GM23338 (cell line): ENCODE measurements around the gene PHTF1. TPM values are rescaled to one million over a fixed set of nuclear protein-coding genes. Genes with fewer than 3 reads are reported as not detected.

Source experiments
- ATAC-seq: fragments of 200-7000 bp; cut with Tn5 transposase; 3 replicates; pipeline ENCODE4 v1.9.1; 2020
- DNase-seq: peaks from one replicate; pipeline ENCODE4 v3.0.0-alpha.2; 2015; ENCODE audit warnings: low spot score
- H2AFZ ChIP-seq: fragments of 200-600 bp; sonication (generic); 2 replicates; pipeline ENCODE4 v1.8.0; 2016; ENCODE audit warnings: antibody characterized with exemption, mild to moderate bottlenecking, moderate library complexity
- H3F3A ChIP-seq: fragments of 200-600 bp; sonication (generic); replicated peaks from 2 replicates; pipeline ENCODE4 v1.8.0; 2017; ENCODE audit warnings: antibody characterized with exemption, mixed run types, low read depth
- H3K27ac ChIP-seq: fragments of 200-600 bp; sonication (generic); 2 replicates; pipeline ENCODE4 v1.6.1; 2016; ENCODE audit warnings: low read depth
- H3K27me3 ChIP-seq: fragments of 200-600 bp; sonication (generic); 2 replicates; pipeline ENCODE4 v1.8.0; 2016; ENCODE audit warnings: mild to moderate bottlenecking, mixed run types, moderate library complexity; ENCODE audit not compliant: insufficient read depth
- H3K36me3 ChIP-seq: fragments of 200-600 bp; sonication (generic); 2 replicates; pipeline ENCODE4 v1.8.0; 2016; ENCODE audit warnings: mild to moderate bottlenecking; ENCODE audit not compliant: insufficient read depth
- H3K4me1 ChIP-seq: fragments of 200-600 bp; sonication (generic); 2 replicates; pipeline ENCODE4 v1.8.0; 2016; ENCODE audit warnings: mild to moderate bottlenecking, moderate library complexity; ENCODE audit not compliant: insufficient read depth
- H3K4me2 ChIP-seq: fragments of 200-600 bp; sonication (generic); 2 replicates; pipeline ENCODE4 v1.7.1; 2017; ENCODE audit warnings: mixed run types
- H3K4me3 ChIP-seq: fragments of 200-600 bp; sonication (generic); 2 replicates; pipeline ENCODE4 v1.6.1; 2016; ENCODE audit warnings: mixed run types
- H3K79me2 ChIP-seq: fragments of 200-600 bp; sonication (generic); replicated peaks from 2 replicates; pipeline ENCODE4 v1.8.0; 2017; ENCODE audit warnings: mild to moderate bottlenecking; ENCODE audit not compliant: insufficient read depth
- H3K9me2 ChIP-seq: fragments of 200-600 bp; sonication (generic); 2 replicates; pipeline ENCODE4 v1.8.0; 2017; ENCODE audit not compliant: insufficient read depth
- H4K20me1 ChIP-seq: fragments of 200-600 bp; sonication (generic); replicated peaks from 2 replicates; pipeline ENCODE4 v1.8.0; 2017; ENCODE audit warnings: mild to moderate bottlenecking; ENCODE audit not compliant: insufficient read depth
- H3K27ac Mint-ChIP-seq: 2 replicates; pipeline ENCODE4 v1.8.0; 2020; ENCODE audit warnings: inconsistent platforms, mild to moderate bottlenecking, moderate library complexity, mixed read lengths
- H3K27me3 Mint-ChIP-seq: 3 replicates; pipeline ENCODE4 v1.8.0; 2022; ENCODE audit warnings: low read depth, mild to moderate bottlenecking, moderate library complexity, mixed read lengths, inconsistent platforms; ENCODE audit not compliant: insufficient read depth, poor library complexity
- H3K36me3 Mint-ChIP-seq: 3 replicates; pipeline ENCODE4 v1.8.0; 2021; ENCODE audit warnings: low read depth, mild to moderate bottlenecking, inconsistent platforms, moderate library complexity, mixed read lengths
- H3K4me1 Mint-ChIP-seq: 3 replicates; pipeline ENCODE4 v1.8.0; 2020; ENCODE audit warnings: mild to moderate bottlenecking, inconsistent platforms, mixed read lengths
- H3K4me3 Mint-ChIP-seq: 3 replicates; pipeline ENCODE4 v1.8.0; 2021; ENCODE audit warnings: moderate library complexity, mild to moderate bottlenecking, inconsistent platforms, mixed read lengths
- H3K9me3 Mint-ChIP-seq: 3 replicates; pipeline ENCODE4 v1.8.0; 2020; ENCODE audit warnings: moderate library complexity, mild to moderate bottlenecking, inconsistent platforms, mixed read lengths
- CREB1 ChIP-seq: fragments of 250-450 bp; sonication (Bioruptor Pico); IDR thresholded peaks from 2 replicates; pipeline ENCODE4 v1.5.0; 2020; ENCODE audit warnings: low read depth, mild to moderate bottlenecking, moderate library complexity
- CTCF ChIP-seq, 2 experiments: fragments of 200-600 bp in 1 of 2; sonication (generic) in 1 of 2; conservative IDR thresholded peaks; 2 replicates each; pipeline versions ENCODE4 v1.5.1 to v1.6.1; 2016 to 2017; ENCODE audit warnings: antibody characterized with exemption in 2 of 2, low read depth in 2 of 2, mild to moderate bottlenecking in 2 of 2, moderate library complexity in 1 of 2
- ETS1 ChIP-seq: IDR thresholded peaks from 2 replicates; pipeline ENCODE4 v1.6.1; 2016; ENCODE audit warnings: antibody characterized with exemption
- EZH2 ChIP-seq: fragments of 200-600 bp; sonication (generic); IDR thresholded peaks from one replicate; pipeline ENCODE4 v1.8.0; 2017; ENCODE audit warnings: antibody characterized with exemption, mild to moderate bottlenecking, low read depth; ENCODE audit not compliant: unreplicated experiment
- EZH2phosphoT487 ChIP-seq: fragments of 200-600 bp; sonication (generic); IDR thresholded peaks from one replicate; pipeline ENCODE4 v1.8.1; 2018; ENCODE audit warnings: antibody characterized with exemption; ENCODE audit not compliant: unreplicated experiment
- JUNB ChIP-seq: IDR thresholded peaks from one replicate; pipeline ENCODE4 v1.6.1; 2016; ENCODE audit warnings: antibody characterized with exemption; ENCODE audit not compliant: unreplicated experiment
- NANOG ChIP-seq: IDR thresholded peaks from 2 replicates; pipeline ENCODE4 v1.6.1; 2016; ENCODE audit warnings: antibody characterized with exemption, borderline replicate concordance
- POLR2AphosphoS5 ChIP-seq: IDR thresholded peaks from 2 replicates; pipeline ENCODE4 v1.6.1; 2016; ENCODE audit warnings: antibody characterized with exemption, low read depth
- REST ChIP-seq: IDR thresholded peaks from one replicate; pipeline ENCODE4 v1.6.1; 2018; ENCODE audit warnings: antibody characterized with exemption; ENCODE audit not compliant: unreplicated experiment
- STAT1 ChIP-seq: IDR thresholded peaks from one replicate; pipeline ENCODE4 v1.6.1; 2016; ENCODE audit warnings: antibody characterized with exemption; ENCODE audit not compliant: unreplicated experiment
- ZNF114 ChIP-seq: fragments of 250-450 bp; sonication (Bioruptor Pico); IDR thresholded peaks from 2 replicates; pipeline ENCODE4 v1.5.0; 2020; ENCODE audit warnings: mild to moderate bottlenecking, moderate library complexity
- ZNF331 ChIP-seq: fragments of 250-450 bp; sonication (Bioruptor Pico); IDR thresholded peaks from 2 replicates; pipeline ENCODE4 v1.5.0; 2020; ENCODE audit warnings: low read depth, mild to moderate bottlenecking, moderate library complexity
- ZNF462 ChIP-seq: fragments of 250-450 bp; sonication (Bioruptor Pico); IDR thresholded peaks from 2 replicates; pipeline ENCODE4 v1.5.0; 2020; ENCODE audit warnings: mild to moderate bottlenecking, moderate library complexity
- polyA plus RNA-seq: library from polyadenylated mRNA; unstranded; fragments of >200 nt; fragmentation: Nextera tagmentation; extraction: Ambion mirVana; gene quantifications from 2 replicates; pipeline ENCODE4 v1.2.1, GENCODE V29; 2016
- total RNA-seq: library from RNA; depleted of rRNA; stranded (reverse); fragments of >200 nt; shearing (Covaris generic); gene quantifications from 2 replicates; pipeline ENCODE4 v1.2.3, GENCODE V29; 2014

PHTF1 gene
- total and polyA plus RNA-seq, 2 experiments from 2014 or later: 19.1 to 21.6 TPM

GRCh38 chr1:113676524-113676923, 82.8 kb downstream of the PHTF1 start:
- no peaks in the 10 kb centered on the region for H3K9me3 Mint-ChIP-seq
- H3K36me3 Mint-ChIP-seq: no peaks in the 10 kb centered on the region; the same call in 2 of the 3 replicates
- no peak overlapping the region for H3K4me3 Mint-ChIP-seq
- no peak for ATAC-seq
- Histone ChIP-seq H3K4me1 (no peaks in the 10 kb centered on the region; the same call in 1 of the 2 replicates), H3K27me3 (no peaks in the 10 kb centered on the region), H3K79me2 (no peaks in the 10 kb centered on the region), H3K36me3 (no peaks in the 10 kb centered on the region), H3K4me3 (no peak overlapping the region), H2AFZ (no peak overlapping the region), H3F3A (no peaks in the 10 kb centered on the region), H3K27ac (no peak overlapping the region), H3K4me2 (no peak overlapping the region), H3K9me2 (no peaks in the 10 kb centered on the region), H4K20me1 (no peaks in the 10 kb centered on the region)
- H3K27me3 Mint-ChIP-seq: no peaks in the 10 kb centered on the region
- peaks cover 5% of the 10 kb centered on the region; the same call in 2 of the 3 replicates for H3K4me1 Mint-ChIP-seq
- DNase-seq: no peak
- TF ChIP-seq EZH2 (no peak), STAT1 (no peak), ZNF114 (no peak), REST (no peak), ETS1 (no peak), EZH2phosphoT487 (no peak), ZNF331 (CRISPR knock-in tag) (no peak), NANOG (no peak), CREB1 (CRISPR knock-in tag) (no peak), CTCF (conservative IDR thresholded peaks at IDR 0.05; ENCODE audit: low read depth in 2 of 2) (no peak), POLR2AphosphoS5 (no peak), JUNB (no peak), ZNF462 (CRISPR knock-in tag) (no peak)
- no peak overlapping the region for H3K27ac Mint-ChIP-seq
